Esophagus squamous epithelium (tissue), 4 donors: ENCODE results near the gene SPON1.

ENCODE experiments used
- POLR2A ChIP-seq, 4 donors: fragments of 450-650 bp; IDR thresholded peaks; one replicate each; pipeline ENCODE4 v1.6.1; 2017; ENCODE audit warnings: antibody characterized with exemption in 4 of 4, mild to moderate bottlenecking in 4 of 4, moderate library complexity in 3 of 4
- TF ChIP-seq, protein P1 (sequence below), 6 experiments: fragments of 450-650 bp in 4 of 6; fragments of 200-600 bp in 2 of 6; sonication (generic) in 2 of 6; IDR thresholded peaks; one replicate each; pipeline ENCODE4 v1.5.1; 2016 to 2019; ENCODE audit warnings: antibody characterized with exemption in 6 of 6, mild to moderate bottlenecking in 4 of 6, moderate library complexity in 4 of 6

DNA sequence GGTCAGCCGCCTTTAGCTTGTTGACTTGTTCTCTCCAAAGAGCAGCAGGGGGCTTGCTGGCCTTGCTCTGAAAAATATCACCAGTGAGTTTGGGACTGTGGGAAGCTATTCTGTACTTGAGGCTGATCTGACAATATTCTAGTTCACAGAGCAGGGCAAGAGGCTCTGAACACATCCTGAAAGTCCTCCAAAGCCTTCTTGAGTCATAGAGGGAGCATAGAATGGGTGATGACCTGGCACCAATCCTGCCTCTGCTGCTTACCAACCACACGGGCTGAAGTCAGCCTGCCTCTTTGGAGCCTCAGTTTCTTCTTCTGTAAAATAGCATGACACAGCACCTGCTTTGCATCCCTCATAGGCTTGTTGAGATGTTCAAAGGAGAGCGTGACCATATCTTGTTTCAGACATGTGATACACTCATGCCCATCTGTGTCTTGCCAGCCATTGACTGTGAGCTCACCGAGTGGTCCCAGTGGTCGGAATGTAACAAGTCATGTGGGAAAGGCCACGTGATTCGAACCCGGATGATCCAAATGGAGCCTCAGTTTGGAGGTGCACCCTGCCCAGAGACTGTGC is 299.8 kb downstream of the SPON1 start:
- TF ChIP-seq, protein P1, sequence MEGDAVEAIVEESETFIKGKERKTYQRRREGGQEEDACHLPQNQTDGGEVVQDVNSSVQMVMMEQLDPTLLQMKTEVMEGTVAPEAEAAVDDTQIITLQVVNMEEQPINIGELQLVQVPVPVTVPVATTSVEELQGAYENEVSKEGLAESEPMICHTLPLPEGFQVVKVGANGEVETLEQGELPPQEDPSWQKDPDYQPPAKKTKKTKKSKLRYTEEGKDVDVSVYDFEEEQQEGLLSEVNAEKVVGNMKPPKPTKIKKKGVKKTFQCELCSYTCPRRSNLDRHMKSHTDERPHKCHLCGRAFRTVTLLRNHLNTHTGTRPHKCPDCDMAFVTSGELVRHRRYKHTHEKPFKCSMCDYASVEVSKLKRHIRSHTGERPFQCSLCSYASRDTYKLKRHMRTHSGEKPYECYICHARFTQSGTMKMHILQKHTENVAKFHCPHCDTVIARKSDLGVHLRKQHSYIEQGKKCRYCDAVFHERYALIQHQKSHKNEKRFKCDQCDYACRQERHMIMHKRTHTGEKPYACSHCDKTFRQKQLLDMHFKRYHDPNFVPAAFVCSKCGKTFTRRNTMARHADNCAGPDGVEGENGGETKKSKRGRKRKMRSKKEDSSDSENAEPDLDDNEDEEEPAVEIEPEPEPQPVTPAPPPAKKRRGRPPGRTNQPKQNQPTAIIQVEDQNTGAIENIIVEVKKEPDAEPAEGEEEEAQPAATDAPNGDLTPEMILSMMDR (IDR thresholded peaks at IDR 0.05): no peak
- no peak for TF ChIP-seq POLR2A (IDR thresholded peaks at IDR 0.05)
